AG10803 (cell line): ENCODE data around the gene ALKBH2.

Experiments
- DNase-seq: peaks from one replicate; pipeline ENCODE4 v3.0.0; 2010; ENCODE audit warnings: low read depth
- H3K4me3 ChIP-seq: 2 replicates; pipeline ENCODE4 v1.5.1; 2011; ENCODE audit warnings: mild to moderate bottlenecking, low read length, control low read depth
- CTCF ChIP-seq: conservative IDR thresholded peaks from 2 replicates; pipeline ENCODE4 v1.5.1; 2011; ENCODE audit warnings: mild to moderate bottlenecking, low read length, control low read depth, inconsistent platforms

ALKBH2 gene

DNA sequence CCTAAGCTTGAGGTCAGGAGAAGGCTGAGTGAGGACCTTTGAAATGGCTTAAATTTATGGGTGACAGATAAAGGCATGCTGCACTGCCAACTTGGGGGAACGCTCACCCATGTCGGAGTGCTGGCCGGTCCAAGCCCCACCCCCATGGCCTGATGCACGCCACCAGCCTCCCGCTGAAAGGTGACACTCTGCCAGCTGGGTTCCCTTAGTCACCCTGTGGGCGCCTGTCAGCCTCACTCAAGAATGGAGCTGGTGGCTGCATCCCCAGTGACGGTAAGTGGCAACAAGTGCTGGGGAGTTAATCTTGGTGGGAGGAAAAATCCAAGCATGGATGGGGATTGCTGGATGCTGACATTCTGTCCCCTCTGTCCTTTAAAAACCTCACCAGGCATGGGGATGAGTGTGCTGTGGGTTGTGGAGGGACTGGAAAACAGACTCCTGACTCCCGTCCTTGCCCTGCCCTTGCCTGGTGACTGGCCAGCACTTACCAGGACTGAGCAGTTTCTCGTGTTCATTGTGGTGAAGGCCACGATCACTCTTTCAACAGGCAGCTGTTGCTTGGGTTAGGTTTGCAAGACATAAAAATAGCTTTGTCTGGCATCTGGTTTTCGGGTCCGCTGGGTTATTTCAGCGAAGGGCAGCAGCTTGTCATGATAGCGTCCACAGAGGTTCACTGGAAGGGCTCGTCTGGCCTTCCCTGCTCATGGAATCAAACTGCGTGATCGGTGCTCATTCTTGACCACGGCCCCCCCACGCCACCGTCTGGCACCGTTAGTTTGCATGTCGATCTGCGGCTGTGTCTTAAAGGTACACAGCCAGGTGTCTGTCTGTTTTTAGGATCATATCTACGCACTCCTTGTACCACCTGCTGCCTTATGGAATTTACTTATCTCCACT is 38.1 kb upstream of the ALKBH2 start:
- H3K4me3 ChIP-seq: no peak overlapping the region
- no peak for TF ChIP-seq CTCF
- DNase-seq: peak; percentile 60

GRCh38 chr12:109130297-109131153 is 37.3 kb upstream of the ALKBH2 start:
- H3K4me3 ChIP-seq: no peak overlapping the region
- no peak for DNase-seq
- no peak for TF ChIP-seq CTCF

- TF ChIP-seq CTCF: no peak
Observed at GRCh38 chr12:109127533-109128242, 34.4 kb upstream of the ALKBH2 start.

GRCh38 chr12:109126784-109127183 is 33.5 kb upstream of the ALKBH2 start:
- DNase-seq: peak; percentile 55
- no peak for TF ChIP-seq CTCF
- no peak overlapping the region for H3K4me3 ChIP-seq

More at GRCh38 chr12:109127533-109128242, 34.4 kb upstream of the ALKBH2 start:
- no peak for DNase-seq
- no peak overlapping the region for H3K4me3 ChIP-seq

- TF ChIP-seq CTCF: no peak
- no peak overlapping the region for H3K4me3 ChIP-seq
- DNase-seq: no peak
Observed at GRCh38 chr12:109125791-109126190, 32.5 kb upstream of the ALKBH2 start.

DNA sequence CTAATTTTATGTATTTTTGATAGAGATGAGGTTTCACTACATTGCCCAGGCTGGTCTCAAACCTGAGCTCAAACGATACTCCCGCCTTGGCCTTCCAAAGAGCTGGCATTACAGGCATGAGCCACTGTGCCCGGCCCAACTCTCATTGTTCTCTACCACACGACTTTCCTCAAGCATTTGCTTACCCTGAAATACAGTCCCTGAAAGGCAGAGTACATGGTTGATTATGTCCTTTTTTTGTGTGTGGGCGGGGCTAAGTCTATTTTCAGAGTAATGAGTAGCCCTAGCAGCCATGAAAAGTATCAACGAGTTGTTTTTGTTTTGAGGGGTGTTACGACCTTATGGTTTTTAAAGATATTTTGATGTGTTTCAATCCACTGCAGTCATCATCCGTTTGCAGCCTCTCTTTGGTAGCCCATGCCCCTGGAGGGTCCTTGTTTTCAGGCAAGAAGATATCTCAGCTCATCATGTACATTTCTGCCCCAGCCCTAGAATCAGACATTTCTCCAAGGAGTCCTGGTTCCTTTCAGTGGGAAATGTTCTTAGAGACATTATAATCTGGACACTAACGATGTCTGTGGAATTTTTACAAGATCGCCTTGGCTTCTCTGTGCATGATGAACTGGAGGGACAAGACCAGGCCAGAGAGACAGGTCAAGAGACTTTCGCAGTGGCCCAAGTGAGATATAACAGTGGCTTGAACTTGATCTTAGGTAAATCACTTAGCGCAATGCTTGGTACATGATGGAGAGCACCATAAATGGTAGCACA is 31.8 kb upstream of the ALKBH2 start:
- no peak overlapping the region for H3K4me3 ChIP-seq
- DNase-seq: no peak
- no peak for TF ChIP-seq CTCF
